Cardiac fibroblast (primary cell): ENCODE measurements around the gene CLNS1A.
"Not testable (repeated sequence)": the region's sequence is repeated elsewhere in the genome, so short reads cannot be mapped to it uniquely, and the experiment has no call there.

Experiments
- DNase-seq, 2 donors: peaks; one replicate each; pipeline versions ENCODE4 v3.0.0 to v3.0.0-alpha.2; 2010; ENCODE audit warnings: low read depth in 2 of 2
- H3K4me3 ChIP-seq, 2 donors: replicated peaks in 1 of 2; 1 replicate in 1 of 2; 2 replicates in 1 of 2; pipeline ENCODE4 v1.5.1; 2011; ENCODE audit warnings: low read depth in 2 of 2, low read length in 2 of 2, mild to moderate bottlenecking in 2 of 2, moderate library complexity in 1 of 2
- CTCF ChIP-seq: IDR thresholded peaks from one replicate; pipeline ENCODE4 v1.5.1; 2011; ENCODE audit warnings: low read depth, mild to moderate bottlenecking, low read length, inconsistent platforms

Gene CLNS1A

GRCh38 chr11:77589181-77589520, 48.4 kb downstream of the CLNS1A start:
- peak overlapping the region; percentile 59 to 67 for H3K4me3 ChIP-seq
- DNase-seq, result no peak
- TF ChIP-seq CTCF, result no peak

- no peak for TF ChIP-seq CTCF
- no peak overlapping the region for H3K4me3 ChIP-seq
- peak in 1 of 2 donors; percentile 37 for DNase-seq
Measured at GRCh38 chr11:77580712-77581337, 56.8 kb downstream of the CLNS1A start.

GRCh38 chr11:77575428-77575827, 62.2 kb downstream of the CLNS1A start:
- not testable (repeated sequence) for DNase-seq, H3K4me3 ChIP-seq

- not testable (repeated sequence) for DNase-seq, H3K4me3 ChIP-seq
Measured at GRCh38 chr11:77570896-77571295, 66.7 kb downstream of the CLNS1A start.

- no peak for DNase-seq
- TF ChIP-seq CTCF, result no peak
- no peak overlapping the region for H3K4me3 ChIP-seq
Measured at GRCh38 chr11:77569676-77570070, 67.9 kb downstream of the CLNS1A start.

- DNase-seq, result no peak
- TF ChIP-seq CTCF, result no peak
- no peak overlapping the region for H3K4me3 ChIP-seq
Measured at GRCh38 chr11:77568916-77569675, 68.5 kb downstream of the CLNS1A start.

GRCh38 chr11:77568306-77568705, 69.3 kb downstream of the CLNS1A start:
- DNase-seq, result no peak
- H3K4me3 ChIP-seq, result no peak overlapping the region
- no peak for TF ChIP-seq CTCF
